Measurements from ENCODE around the gene GRIN1.

Gene GRIN1

DNA sequence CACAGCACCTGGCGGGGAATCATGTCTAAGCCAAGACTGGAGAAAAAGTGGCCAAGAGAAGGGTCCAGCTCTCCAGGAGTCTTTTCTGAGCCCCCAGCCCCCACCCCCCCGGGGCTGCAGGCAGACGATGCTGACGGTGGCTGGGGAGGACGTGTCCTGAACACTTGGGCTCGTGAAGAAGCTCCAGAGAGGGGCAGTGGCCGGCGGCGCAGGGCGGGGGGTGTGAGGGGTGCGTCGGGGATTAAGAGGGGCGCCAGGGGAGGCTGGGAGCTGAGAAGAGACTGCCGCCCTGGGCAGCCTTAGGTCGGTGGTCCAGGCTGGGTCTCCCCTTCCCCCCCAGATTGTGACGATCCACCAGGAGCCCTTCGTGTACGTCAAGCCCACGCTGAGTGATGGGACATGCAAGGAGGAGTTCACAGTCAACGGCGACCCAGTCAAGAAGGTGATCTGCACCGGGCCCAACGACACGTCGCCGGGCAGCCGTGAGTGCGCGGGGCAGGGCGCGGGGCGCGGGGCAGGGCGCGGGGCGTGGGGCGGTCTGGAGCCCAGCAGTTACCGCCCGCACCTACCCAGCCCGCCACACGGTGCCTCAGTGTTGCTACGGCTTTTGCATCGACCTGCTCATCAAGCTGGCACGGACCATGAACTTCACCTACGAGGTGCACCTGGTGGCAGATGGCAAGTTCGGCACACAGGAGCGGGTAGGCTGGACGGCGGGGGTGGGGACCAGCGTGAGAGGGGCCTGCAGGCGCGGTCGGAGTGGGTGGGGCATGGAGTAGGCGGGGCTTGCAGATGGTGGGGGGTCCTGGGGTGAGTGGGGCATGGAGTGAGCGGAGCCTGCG, 22.0 kb downstream of the GRIN1 start:
- no peak for TF ChIP-seq GATA3 (IDR thresholded peaks at IDR 0.05; ENCODE audit: low read depth, low read length)
- no peak for TF ChIP-seq GATA2 (IDR thresholded peaks at IDR 0.05; ENCODE audit: low read depth, low read length)

DNA sequence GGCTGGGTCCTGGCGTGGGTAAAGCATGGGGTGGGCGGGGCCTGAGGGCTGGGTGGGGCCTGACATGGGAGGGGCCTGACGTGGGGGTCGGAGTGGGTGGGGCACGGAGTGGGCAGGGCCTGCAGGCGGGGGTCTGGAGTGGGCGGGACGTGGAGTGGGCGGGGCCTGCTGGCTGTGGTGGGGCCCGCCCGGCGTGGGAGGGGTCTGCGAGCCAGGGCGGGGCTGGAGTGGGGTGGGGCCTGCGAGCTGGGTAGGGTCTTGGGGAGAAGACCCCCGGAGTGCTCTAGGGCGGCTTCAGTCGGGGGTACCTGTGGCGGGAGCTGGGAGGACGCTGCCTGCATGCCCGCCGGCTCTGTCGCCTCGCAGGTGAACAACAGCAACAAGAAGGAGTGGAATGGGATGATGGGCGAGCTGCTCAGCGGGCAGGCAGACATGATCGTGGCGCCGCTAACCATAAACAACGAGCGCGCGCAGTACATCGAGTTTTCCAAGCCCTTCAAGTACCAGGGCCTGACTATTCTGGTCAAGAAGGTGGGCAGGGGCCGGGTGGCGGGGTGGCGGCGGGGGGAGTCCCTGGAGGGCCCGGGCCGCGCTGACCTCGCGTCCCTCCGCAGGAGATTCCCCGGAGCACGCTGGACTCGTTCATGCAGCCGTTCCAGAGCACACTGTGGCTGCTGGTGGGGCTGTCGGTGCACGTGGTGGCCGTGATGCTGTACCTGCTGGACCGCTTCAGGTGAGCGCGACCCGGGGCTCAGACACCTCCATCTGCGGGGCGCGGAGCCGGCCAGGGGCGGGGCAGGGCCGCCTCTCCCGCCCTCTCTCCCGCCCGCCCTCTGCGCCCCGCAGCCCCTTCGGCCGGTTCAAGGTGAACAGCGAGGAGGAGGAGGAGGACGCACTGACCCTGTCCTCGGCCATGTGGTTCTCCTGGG, 22.9 kb downstream of the GRIN1 start:
- TF ChIP-seq GATA3 (IDR thresholded peaks at IDR 0.05; ENCODE audit: low read depth, low read length) (no peak), GATA2 (IDR thresholded peaks at IDR 0.05; ENCODE audit: low read depth, low read length) (no peak)

DNA sequence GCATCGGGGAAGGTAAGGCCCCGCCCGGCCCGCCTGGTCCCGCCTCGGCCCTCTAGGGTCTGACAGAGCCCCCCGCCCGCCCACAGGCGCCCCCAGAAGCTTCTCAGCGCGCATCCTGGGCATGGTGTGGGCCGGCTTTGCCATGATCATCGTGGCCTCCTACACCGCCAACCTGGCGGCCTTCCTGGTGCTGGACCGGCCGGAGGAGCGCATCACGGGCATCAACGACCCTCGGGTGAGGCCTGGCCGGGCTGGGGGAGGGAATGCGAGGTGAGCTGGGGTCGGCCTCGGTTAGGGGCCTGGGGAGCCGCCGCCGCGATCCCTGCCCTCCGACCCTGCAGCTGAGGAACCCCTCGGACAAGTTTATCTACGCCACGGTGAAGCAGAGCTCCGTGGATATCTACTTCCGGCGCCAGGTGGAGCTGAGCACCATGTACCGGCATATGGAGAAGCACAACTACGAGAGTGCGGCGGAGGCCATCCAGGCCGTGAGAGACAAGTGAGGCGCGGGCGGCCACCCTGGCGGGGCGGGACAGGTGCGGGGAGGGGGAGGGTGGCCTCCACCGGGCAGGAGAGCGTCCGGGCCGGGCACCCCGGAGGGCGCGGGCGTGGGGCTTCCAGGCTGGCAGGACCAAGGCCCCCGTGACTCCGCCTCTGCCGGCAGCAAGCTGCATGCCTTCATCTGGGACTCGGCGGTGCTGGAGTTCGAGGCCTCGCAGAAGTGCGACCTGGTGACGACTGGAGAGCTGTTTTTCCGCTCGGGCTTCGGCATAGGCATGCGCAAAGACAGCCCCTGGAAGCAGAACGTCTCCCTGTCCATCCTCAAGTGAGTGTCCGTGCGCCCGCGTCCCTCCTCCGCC, 23.8 kb downstream of the GRIN1 start:
- TF ChIP-seq GATA3 (IDR thresholded peaks at IDR 0.05; ENCODE audit: low read depth, low read length) (no peak), GATA2 (IDR thresholded peaks at IDR 0.05; ENCODE audit: low read depth, low read length) (no peak)

DNA sequence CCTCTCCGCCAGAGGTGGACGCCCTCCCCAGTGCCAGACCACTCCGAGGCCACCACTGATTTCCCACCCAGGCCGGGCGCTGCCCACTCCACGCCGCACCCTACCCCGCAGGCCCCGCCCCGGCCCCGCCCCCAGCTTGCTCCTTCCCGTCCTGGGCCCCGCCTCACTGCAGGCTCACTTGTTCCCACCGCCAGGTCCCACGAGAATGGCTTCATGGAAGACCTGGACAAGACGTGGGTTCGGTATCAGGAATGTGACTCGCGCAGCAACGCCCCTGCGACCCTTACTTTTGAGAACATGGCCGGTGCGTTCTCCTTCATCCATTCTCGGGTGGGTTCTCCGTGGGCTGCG, 24.4 kb downstream of the GRIN1 start:
- TF ChIP-seq GATA3 (IDR thresholded peaks at IDR 0.05; ENCODE audit: low read depth, low read length) (no peak), GATA2 (IDR thresholded peaks at IDR 0.05; ENCODE audit: low read depth, low read length) (no peak)

DNA sequence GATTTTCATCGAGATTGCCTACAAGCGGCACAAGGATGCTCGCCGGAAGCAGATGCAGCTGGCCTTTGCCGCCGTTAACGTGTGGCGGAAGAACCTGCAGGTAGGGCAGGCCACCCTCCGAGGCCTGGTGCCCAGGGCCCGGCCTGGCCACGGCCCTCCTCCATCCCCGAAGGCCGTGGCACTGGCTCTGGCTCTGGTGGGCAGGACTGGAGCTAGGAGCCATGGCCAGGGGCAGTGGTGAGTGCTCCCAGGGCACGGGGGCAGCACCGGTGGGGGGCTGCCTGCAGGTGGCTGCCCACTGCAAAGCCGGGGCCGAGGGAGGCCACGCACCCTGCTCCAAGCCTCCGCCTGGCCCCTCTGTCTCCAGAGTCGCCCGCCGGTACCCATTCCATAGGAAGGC, 24.9 kb downstream of the GRIN1 start:
- no peak for TF ChIP-seq GATA3 (IDR thresholded peaks at IDR 0.05; ENCODE audit: low read depth, low read length)
- TF ChIP-seq GATA2 (IDR thresholded peaks at IDR 0.05; ENCODE audit: low read depth, low read length) = no peak

DNA sequence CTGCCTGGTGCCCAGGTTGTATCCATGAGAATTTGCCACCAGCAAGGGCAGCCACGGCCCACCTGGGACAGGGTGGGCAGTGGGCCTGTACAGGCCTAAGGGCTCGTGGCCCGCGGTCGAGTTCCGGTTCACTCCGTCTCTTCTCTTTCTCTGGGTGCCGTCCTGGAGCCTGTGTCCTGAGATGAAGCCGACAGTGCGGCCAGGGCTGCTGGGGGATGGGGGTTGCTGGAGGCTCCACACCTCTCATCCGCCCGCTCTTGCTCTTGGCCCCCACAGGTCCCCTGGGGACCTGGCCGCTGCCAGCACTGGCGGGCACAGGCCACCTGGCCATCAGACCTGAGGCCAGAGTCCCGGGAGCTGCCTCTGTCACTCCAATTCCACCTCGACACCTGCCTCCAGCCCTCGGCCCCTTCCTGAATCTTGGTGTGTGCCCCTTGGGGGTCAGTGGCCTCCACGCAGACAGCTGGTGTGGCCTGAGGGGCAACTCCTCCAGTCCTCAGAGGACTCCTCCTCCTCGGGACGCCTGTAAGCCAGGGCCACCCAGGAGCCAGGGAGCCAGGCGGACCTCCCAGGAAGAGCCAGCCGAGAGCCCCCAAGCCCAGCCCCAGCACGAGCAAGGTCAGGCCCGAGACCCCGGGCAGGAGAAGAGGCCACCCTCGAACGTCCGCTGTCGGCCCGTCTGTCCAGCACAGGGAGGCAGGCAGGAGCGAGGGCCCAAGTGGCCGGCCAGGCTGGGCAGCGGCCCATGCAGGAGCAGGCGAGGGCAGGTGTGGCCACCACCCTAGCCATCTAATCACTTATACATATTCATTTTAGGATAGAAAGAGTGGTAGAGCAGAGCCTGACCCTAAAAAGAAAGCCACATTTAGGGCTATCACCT, 25.7 kb downstream of the GRIN1 start:
- TF ChIP-seq GATA2 (IDR thresholded peaks at IDR 0.05; ENCODE audit: low read depth, low read length) (no peak), GATA3 (IDR thresholded peaks at IDR 0.05; ENCODE audit: low read depth, low read length) (no peak)

DNA sequence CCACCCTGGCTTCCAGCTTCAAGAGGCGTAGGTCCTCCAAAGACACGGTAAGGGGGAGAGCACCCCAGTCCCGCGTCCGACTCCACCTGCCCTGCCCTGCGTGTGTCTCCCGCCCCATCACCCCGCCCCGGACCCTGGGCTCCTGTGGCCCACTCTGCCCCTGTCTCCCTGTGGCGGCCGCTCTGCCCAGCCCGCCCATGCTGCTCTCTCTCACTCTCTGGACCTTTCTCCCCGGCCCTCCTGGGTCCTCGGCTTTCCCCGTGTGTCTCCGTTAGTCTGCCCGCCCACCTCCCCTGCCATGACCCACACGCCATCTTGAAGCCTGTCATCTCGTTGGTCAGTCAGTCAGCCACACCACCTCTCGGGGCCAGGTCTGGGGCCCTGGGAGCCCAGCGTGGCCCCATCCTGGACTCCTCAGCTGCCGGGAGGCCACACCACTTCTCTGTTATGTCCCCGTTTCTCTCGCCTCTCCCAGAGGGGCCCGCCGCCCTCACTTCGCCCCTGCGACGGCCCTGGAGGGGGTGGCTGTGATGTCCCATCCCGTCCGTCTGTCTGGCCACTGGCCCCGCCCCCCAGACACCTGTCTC, 26.4 kb downstream of the GRIN1 start:
- TF ChIP-seq GATA3 (IDR thresholded peaks at IDR 0.05; ENCODE audit: low read depth, low read length) (no peak), GATA2 (IDR thresholded peaks at IDR 0.05; ENCODE audit: low read depth, low read length) (no peak)

DNA sequence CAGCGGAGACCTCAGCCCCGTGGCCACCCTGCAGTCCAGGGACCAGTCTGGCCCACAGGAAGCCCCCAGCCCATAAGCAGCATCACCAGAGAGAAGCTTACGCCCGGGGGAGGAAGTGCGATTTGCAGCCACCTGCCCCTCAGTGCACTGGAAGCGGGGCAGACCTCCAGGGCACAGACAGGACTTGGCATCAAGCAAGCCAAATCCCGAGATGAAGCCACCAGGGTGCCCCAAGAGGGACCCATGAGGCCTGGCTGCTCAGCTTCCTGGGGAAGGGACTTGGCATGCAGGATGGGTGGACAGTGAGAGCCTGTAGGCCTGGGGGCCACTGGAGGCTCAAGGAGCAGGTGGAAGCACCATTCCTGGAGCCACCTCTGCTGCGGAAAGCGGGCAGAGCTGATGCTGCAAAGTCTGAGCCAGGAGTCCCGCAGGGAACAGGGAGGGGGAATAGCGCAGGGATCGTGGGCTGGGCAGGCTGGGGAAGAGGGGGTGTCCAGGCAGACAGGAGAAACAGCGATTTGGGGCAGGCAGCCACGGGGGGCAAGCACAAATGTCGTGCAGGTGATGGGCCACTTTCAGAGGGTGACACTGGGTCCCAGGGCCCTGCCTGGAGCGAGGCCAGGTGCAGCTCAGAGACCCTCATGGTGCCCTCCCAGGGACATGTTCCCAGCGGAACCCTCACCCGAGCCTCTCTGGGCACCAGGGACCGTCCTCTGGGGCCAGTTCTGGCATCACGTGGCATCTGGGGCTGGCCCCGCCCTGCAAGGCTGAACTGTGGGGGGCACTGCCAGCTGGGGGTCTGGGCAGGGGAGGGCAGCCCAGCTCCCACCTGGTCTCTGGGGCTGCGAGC, 27.7 kb downstream of the GRIN1 start:
- TF ChIP-seq GATA2 (IDR thresholded peaks at IDR 0.05; ENCODE audit: low read depth, low read length) (no peak), GATA3 (IDR thresholded peaks at IDR 0.05; ENCODE audit: low read depth, low read length) (no peak)

DNA sequence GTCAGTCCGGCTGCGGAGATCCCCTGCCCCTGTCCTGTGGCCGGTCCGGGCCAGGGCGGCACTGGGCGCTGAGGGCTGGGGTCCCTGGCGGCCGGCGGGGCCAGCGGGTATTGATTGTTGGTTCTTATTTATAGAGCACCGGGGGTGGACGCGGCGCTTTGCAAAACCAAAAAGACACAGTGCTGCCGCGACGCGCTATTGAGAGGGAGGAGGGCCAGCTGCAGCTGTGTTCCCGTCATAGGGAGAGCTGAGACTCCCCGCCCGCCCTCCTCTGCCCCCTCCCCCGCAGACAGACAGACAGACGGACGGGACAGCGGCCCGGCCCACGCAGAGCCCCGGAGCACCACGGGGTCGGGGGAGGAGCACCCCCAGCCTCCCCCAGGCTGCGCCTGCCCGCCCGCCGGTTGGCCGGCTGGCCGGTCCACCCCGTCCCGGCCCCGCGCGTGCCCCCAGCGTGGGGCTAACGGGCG, 28.4 kb downstream of the GRIN1 start:
- TF ChIP-seq GATA3 (IDR thresholded peaks at IDR 0.05; ENCODE audit: low read depth, low read length) (no peak), GATA2 (IDR thresholded peaks at IDR 0.05; ENCODE audit: low read depth, low read length) (no peak)

DNA sequence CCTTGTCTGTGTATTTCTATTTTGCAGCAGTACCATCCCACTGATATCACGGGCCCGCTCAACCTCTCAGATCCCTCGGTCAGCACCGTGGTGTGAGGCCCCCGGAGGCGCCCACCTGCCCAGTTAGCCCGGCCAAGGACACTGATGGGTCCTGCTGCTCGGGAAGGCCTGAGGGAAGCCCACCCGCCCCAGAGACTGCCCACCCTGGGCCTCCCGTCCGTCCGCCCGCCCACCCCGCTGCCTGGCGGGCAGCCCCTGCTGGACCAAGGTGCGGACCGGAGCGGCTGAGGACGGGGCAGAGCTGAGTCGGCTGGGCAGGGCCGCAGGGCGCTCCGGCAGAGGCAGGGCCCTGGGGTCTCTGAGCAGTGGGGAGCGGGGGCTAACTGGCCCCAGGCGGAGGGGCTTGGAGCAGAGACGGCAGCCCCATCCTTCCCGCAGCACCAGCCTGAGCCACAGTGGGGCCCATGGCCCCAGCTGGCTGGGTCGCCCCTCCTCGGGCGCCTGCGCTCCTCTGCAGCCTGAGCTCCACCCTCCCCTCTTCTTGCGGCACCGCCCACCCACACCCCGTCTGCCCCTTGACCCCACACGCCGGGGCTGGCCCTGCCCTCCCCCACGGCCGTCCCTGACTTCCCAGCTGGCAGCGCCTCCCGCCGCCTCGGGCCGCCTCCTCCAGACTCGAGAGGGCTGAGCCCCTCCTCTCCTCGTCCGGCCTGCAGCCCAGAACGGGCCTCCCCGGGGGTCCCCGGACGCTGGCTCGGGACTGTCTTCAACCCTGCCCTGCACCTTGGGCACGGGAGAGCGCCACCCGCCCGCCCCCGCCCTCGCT, 29.0 kb downstream of the GRIN1 start:
- no peak for TF ChIP-seq GATA2 (IDR thresholded peaks at IDR 0.05; ENCODE audit: low read depth, low read length)
- no peak for TF ChIP-seq GATA3 (IDR thresholded peaks at IDR 0.05; ENCODE audit: low read depth, low read length)

DNA sequence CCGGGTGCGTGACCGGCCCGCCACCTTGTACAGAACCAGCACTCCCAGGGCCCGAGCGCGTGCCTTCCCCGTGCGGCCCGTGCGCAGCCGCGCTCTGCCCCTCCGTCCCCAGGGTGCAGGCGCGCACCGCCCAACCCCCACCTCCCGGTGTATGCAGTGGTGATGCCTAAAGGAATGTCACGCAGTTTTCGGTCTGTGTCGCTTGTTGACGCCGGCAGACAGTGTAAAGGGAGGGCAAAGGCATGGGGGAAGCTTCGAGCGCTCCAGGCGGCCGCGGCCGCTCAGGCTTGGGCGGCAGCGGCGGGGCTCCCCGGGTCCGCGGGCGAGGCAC, 29.6 kb downstream of the GRIN1 start:
- TF ChIP-seq GATA2 (IDR thresholded peaks at IDR 0.05; ENCODE audit: low read depth, low read length) (no peak), GATA3 (IDR thresholded peaks at IDR 0.05; ENCODE audit: low read depth, low read length) (no peak)

All from SH-SY5Y (cell line).